Stimulated activated CD4-positive, alpha-beta T cell treated with anti-CD3 and anti-CD28 coated beads, Interleukin-1b, Interleukin-23, amount 100 ng/mL, for 48 hours (primary cell): ENCODE measurements around the gene USP31.

Experiments used
- DNase-seq: peaks from one replicate; pipeline ENCODE4 v3.0.0-alpha.2; 2020

USP31 gene

GRCh38 chr16:23092072-23092800 lies 57.0 kb downstream of the USP31 start:
- no peak for DNase-seq

DNA sequence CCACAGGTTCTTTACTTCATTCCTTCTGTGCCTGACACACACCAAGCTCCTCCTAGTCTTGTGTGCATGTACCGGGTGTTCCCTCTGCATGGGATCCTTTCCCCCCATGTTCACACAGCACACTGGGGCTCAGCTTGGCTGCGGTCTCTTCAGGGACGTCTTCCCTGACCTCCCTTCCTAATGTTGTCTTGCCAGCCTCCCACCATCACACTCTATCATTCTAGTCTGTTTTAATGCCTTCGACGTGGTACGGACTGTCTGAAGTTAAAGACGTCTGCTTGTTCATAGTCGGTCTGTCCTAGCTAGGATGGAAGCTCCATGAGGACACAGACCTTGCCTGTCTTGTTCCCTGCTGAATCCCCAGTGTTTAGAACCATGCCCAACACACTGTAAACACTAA lies 60.1 kb downstream of the USP31 start:
- no peak for DNase-seq

DNA sequence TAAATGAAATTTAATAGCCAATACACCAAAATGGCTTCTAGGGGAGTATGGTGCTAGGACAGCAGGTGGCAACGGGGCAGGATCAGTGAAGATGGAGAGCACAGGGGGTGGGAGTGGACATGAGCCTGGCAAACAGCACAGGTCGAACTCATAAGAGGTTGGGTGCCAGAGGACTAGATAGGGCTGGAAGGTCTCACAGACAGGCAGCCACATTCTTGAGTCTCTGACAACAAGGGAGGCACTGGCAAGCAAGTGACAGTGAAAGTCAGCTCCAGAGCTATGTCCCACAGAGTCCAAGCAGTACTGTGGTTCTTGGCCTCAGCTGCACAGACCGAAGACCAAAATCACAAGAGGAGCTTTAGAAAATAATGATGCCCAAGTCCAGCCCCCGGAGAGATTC lies 61.2 kb downstream of the USP31 start:
- DNase-seq, result no peak

GRCh38 chr16:23085949-23086348 lies 63.3 kb downstream of the USP31 start:
- no peak for DNase-seq

GRCh38 chr16:23082161-23082788 lies 67.0 kb downstream of the USP31 start:
- DNase-seq, result no peak

GRCh38 chr16:23081675-23082119 lies 67.6 kb downstream of the USP31 start:
- no peak for DNase-seq

DNA sequence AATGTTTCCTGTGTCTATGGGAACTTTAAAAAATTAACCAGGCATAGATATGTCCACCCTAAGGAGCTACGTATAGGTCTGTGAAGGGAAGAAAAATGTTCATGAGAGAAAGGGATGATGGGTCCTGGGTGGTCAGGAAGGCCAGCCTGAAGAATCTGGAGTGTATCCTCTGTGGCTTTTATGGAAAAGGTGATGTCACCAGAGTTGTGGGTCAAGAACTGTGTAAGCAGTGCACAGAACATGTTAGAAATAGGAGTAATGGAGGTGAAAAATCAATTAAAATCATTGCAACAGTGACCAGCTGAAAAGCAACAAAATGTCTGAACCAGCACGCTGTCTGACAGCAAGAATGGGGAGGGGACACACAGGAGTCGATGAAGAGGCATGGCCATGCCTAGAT lies 68.5 kb downstream of the USP31 start:
- no peak for DNase-seq

DNA sequence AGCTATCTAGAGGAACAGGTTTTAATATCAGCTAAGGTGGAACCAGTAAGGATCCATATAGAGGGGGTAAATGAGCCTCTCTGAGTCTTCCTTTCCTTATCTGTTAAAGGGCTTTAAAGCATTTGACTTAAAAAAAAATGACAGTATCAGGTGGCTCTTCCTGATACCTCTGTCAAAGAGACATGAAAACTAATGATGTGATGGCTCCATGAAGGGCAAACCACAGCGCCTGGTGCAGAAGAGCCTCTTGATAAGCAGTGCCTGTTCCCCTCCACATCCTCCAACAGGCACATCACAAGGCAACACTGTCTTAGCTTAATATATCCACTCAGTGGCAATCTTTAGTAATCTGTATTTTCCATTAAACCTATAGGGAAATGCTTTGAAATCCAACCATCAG lies 68.9 kb downstream of the USP31 start:
- no peak for DNase-seq

DNA sequence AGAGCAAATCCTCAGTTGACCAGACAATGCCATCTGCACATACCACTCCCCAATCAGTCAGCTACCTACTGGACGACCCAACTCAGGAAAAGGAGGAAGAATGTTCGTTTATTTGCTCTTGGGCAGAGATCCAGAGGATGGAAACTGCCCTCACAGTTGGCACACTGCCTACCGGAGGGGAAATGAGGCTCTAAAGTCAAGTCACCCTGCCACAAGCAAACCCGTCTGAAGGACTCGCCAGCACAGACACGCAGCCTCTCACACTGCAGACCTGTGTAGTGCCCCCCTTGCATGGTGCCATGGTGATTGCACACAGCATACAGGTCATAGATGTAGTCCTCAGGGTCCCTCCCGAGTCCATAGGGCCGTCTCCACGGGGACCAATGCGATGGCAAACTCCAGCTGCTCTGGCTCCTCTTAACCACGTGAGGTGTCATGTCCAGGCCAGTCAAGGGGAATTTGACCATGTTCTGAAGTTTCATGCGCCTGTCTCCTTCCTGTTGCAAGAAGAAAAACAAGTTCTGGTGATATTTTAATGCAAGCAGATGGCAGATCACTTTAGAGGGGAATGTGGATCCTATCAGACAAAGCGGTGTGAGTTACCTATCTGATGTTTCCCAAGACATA lies 69.5 kb downstream of the USP31 start:
- no peak for DNase-seq

DNA sequence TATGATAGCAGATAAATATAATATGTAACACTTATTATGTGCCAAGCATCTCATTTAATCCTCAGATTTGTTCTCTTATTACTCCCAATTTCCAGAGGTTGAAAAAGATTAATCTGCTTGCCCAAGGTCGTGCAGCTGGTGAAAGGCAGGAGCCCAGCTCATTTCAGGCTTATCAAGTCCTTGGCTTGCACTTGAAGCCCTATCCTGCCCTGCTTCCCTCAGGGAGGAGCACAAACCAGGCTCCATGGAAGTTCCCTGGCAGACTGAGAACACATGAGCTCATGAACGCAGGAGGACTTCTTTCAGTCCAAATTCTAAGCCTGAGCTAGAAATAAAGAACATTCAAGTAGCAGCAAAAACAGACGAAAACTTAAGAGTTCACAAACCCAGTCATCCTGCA lies 74.8 kb downstream of the USP31 start:
- DNase-seq, result no peak

GRCh38 chr16:23072769-23073549 lies 76.3 kb downstream of the USP31 start:
- DNase-seq, result no peak

- DNase-seq, result no peak
Measured at GRCh38 chr16:23072084-23072599, 77.1 kb downstream of the USP31 start.

DNA sequence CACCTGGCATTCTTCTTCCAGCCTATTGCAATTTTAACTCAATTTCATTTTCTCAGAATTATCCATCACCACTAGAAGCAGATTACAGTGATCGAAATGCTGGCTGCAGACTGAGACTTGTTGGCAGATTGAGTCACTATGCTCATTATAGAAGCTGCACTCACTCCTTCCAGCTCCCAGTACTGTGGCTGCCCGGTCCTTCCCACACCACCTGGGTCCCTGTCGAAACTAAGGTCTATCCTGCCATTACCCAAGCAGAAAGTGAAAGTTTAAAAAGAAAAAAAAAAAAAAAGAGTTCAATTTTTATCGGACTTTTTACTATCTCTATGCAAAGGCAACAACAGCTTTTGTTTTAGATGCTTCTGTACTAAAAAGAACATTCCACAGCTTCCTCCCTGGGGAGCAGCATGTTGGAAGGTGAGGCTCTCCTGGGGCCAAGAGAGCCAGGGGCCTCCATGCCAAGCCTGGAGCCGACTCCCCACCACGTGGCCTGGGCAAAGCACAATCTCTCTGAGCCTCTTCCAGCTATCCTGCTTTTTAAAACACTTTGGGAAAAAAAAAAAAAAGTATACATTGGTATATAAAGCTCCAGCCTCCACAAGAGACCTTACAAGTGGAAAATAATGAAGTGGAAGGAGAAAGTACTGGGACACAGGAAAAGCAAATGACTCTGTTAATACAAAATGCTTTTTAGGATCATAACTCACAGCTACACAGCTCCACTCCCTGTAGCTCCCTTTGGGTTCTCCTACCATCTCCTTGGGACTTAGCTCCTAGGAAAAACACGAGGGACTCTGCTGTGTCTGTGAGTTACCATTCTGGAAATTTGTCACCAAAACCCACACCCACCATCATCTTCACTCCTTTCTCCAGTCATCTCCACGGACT lies 77.8 kb downstream of the USP31 start:
- DNase-seq, result no peak

GRCh38 chr16:23069844-23070243 lies 79.4 kb downstream of the USP31 start:
- no peak for DNase-seq

DNA sequence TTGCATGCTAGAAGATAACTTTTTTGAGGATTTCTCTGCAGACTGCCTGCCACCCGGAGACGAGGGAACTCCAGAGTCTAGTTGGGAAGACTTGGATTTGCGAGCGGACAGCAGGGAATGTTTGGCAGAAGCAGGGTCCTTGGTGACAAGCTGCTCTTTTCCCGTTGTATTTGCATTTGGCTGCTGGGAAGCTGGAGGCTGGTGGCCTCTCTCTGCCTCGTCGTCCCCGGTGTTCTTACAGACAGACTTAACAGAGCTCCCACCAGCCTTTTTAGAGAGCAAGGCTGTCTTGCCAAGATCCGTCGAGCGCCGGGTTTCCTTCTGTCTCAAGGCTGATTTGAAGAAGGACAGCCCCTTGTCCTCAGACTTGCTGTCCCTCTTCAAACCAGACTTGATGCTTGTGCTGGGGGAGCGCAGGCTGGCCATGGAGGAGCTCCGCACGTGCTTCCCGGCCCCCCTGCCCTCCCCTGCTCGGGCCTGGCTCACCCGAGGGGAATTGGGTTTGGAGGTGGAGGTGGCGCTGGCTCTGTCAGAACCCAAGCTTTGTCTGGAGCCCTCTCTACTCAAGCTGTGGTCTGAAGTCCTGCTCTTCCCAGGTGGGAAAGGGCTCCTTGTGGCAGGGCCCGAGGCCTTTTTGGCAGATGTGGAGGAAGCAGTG lies 81.0 kb downstream of the USP31 start:
- no peak for DNase-seq

DNA sequence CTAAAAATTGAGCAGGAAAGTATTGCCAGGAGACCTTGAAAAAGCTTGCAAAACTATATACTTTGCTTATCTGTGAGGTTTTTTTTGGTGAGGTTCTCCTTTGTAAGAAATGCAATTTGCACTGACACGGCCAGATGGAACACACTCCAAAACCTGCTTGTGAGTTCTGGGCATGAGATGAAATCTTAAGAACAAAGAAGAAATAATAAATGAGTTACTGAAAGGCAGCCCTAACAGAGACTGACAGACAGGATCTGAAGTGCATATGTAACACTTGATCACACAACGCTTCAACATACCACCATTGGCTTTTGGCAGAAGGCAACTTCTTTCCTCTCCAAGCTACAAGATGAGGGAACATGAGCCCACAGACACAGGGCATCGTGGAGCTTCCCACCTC lies 82.6 kb downstream of the USP31 start:
- DNase-seq, result no peak

DNA sequence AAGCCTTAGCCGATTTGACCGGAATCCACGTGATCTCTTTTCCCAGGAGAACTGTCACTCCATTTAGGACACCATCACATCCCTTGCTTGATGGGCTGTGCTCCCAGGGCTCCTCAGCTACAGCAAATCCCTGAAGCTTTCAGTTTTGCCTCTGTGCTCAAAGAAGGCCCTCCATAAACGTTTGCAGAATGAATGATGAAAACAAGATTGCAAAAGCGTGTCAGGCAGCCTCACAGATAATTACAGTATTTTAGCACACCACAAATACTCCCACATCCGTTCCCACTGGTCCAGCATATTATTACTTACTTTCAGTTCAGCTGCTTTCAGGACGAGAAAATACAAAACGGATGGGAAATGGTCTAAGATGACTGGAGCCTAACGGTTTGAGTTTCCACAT lies 84.6 kb downstream of the USP31 start:
- no peak for DNase-seq

DNA sequence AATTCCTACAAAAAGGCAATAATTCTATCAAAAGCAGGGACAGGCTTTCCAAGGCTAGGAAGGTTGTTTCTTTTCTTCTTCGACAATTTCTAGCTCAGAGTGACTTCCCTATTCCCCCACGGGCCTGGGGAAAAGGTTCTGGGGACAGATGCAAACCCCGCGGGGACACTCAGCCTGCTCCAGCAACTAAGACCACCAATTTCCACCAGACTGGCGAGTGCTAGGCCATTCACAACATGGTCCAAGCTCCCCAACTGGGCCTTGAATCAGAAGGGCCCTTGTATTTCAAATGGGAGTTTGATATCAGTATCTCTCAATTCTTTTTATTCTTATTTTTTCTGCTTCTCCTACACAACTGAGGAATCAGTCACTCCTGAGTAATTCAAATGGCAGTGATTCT lies 86.7 kb downstream of the USP31 start:
- no peak for DNase-seq

DNA sequence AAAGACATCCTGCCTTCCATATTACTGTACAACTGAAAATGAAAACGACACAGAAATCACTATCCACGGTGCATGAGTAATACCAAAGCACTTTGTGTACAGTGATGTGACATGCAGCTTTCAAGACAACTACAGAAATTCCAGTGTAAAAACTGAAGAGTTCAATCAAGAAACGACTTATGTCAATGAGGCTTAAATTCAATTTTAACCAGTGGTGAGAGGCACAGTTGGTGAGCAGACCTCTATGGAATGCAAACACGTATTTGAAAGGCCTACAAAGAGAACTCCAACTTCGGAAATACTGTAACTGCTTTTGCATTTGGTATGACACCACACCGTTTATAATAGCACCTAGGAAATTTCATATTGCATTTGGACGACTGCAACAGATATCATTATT lies 87.6 kb downstream of the USP31 start:
- DNase-seq, result no peak

GRCh38 chr16:23060458-23061320 lies 88.6 kb downstream of the USP31 start:
- DNase-seq, result peak; percentile 39

DNA sequence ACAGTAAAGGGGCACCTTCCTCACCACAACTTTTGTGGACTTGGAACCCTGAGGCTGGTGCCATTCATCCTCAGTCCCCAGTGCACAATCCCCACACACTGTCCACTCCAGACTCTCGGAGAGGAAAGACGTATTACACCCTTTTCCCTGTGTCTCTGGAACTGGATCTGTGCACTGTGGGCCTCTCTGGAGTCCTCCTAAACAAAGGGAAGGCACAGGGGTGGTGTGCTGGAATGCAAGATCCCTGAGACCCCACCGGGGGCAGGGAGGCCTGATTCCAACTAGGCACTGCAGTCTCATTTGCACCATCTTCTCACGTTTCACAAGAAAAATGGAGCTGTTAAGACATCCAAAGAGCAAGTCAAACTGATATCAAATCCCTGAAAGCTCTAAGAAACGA lies 89.8 kb downstream of the USP31 start:
- DNase-seq, result no peak
